GM12878 (cell line): ENCODE results near the gene BPIFB3. TPM values are rescaled to one million over a fixed set of nuclear protein-coding genes. Genes with fewer than 3 reads are reported as not detected.

ENCODE experiments used
- CEBPB ChIP-seq, 2 experiments: fragments of 150-350 bp in 1 of 2; IDR thresholded peaks; 2 replicates each; pipeline ENCODE4 v1.6.1; 2012 to 2014; ENCODE audit warnings: low read depth in 2 of 2, low read length in 2 of 2, borderline replicate concordance in 1 of 2, inconsistent platforms in 1 of 2
- EGR1 ChIP-seq, 2 experiments: IDR thresholded peaks; 1 replicate in 1 of 2; 2 replicates in 1 of 2; pipeline ENCODE4 v1.6.1; 2011 to 2012; ENCODE audit warnings: low read depth in 2 of 2, low read length in 2 of 2, borderline replicate concordance in 1 of 2, mild to moderate bottlenecking in 1 of 2, moderate library complexity in 1 of 2
- HCFC1 ChIP-seq: fragments of 150-350 bp; IDR thresholded peaks from 2 replicates; pipeline ENCODE4 v1.6.1; 2014; ENCODE audit warnings: low read length
- MEF2A ChIP-seq: IDR thresholded peaks from 2 replicates; pipeline ENCODE4 v1.6.1; 2011; ENCODE audit warnings: low read depth, mild to moderate bottlenecking, low read length, moderate library complexity; ENCODE audit not compliant: insufficient read depth
- NFYA ChIP-seq: IDR thresholded peaks from 2 replicates; pipeline ENCODE4 v1.6.1; 2011; ENCODE audit warnings: low read depth, mild to moderate bottlenecking, low read length, improper control_type of control experiment, borderline replicate concordance
- NR2F1 ChIP-seq: fragments of 450-650 bp; conservative IDR thresholded peaks from 2 replicates; pipeline ENCODE4 v1.6.1; 2017; ENCODE audit warnings: mild to moderate bottlenecking
- SMARCA5 ChIP-seq: fragments of 450-650 bp; IDR thresholded peaks from 2 replicates; pipeline ENCODE4 v1.6.1; 2017; ENCODE audit warnings: mild to moderate bottlenecking
- TARDBP ChIP-seq: IDR thresholded peaks from 2 replicates; pipeline ENCODE4 v1.6.1; 2016; ENCODE audit warnings: borderline replicate concordance
- WRNIP1 ChIP-seq: IDR thresholded peaks from 2 replicates; pipeline ENCODE4 v1.6.1; 2011; ENCODE audit warnings: low read depth, low read length, improper control_type of control experiment, borderline replicate concordance
- polyA plus RNA-seq, 11 experiments: library from polyadenylated mRNA; depleted of rRNA in 4 of 11; unstranded in 6 of 11; stranded (reverse) in 5 of 11; fragments of >200 nt; fragmentation: Nextera tagmentation in 4 of 11; fragmentation: Illumina TruSeq in 1 of 11; extraction: Ambion mirVana in 4 of 11; extraction: Trizol in 1 of 11; gene quantifications; 1 replicate in 1 of 11; 2 replicates in 10 of 11; pipeline versions ENCODE4 v1.2.1 to v1.2.3, GENCODE V29; 2011 to 2016; ENCODE audit warnings: inconsistent platforms in 2 of 11, missing spikeins in 2 of 11, low read depth in 1 of 11
- total RNA-seq, 4 experiments: library from RNA; depleted of rRNA in 3 of 4; stranded (reverse); fragments of >200 nt in 3 of 4; fragmentation: Illumina TruSeq in 1 of 4; extraction: Trizol in 1 of 4; gene quantifications; 2 replicates each; pipeline versions ENCODE4 v1.2.1 to v1.2.3, GENCODE V29; 2013 to 2021
- TF ChIP-seq, protein P1 (sequence below): fragments of 450-650 bp; IDR thresholded peaks from 2 replicates; pipeline ENCODE4 v1.6.1; 2016; ENCODE audit warnings: mild to moderate bottlenecking, moderate library complexity, borderline replicate concordance
- TF ChIP-seq, protein P2 (sequence below): IDR thresholded peaks from 2 replicates; pipeline ENCODE4 v1.6.1; 2012; ENCODE audit warnings: low read depth, low read length, improper control_type of control experiment

BPIFB3 gene
- total and polyA plus RNA-seq, 10 of the 15 experiments (the other 5 are each of a cell fraction or from before 2014, with no cell fraction given): not detected

DNA sequence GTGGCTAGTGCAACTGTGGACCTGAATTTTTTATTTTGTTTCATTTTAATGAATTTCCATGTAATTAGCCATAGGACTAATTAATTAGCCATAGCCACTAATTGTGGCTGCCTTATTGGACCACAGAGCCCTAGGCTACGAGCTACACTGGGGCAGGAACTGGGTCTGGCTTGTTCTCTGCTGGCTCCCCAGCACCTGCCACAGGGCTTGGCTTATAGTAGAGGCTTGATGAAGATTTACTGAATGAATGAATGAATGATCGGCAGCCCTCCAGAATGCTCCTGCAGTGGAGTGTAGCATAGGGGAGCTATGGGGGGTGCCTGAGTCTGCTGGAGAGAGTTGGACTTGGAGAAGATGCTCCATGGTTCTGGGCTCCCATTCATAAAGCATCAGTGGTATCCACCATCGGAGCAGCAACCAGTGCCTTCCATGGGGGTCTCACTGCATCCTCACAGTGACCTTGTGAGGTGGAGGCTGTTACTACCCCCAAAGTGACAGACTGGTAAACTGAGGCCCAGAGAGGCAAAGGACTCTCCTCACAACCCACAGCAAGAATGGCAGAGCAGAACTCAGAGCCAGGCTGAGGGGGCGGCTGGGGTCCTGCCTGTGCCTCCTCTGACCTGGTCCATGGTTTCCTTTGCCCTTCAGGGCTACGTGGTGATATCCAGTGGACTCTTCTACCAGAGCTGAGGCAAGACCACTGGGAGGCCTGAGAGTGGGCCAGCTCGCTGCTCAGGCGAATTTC, 30.8 kb upstream of the BPIFB3 start (continued):
- TF ChIP-seq, protein P1, sequence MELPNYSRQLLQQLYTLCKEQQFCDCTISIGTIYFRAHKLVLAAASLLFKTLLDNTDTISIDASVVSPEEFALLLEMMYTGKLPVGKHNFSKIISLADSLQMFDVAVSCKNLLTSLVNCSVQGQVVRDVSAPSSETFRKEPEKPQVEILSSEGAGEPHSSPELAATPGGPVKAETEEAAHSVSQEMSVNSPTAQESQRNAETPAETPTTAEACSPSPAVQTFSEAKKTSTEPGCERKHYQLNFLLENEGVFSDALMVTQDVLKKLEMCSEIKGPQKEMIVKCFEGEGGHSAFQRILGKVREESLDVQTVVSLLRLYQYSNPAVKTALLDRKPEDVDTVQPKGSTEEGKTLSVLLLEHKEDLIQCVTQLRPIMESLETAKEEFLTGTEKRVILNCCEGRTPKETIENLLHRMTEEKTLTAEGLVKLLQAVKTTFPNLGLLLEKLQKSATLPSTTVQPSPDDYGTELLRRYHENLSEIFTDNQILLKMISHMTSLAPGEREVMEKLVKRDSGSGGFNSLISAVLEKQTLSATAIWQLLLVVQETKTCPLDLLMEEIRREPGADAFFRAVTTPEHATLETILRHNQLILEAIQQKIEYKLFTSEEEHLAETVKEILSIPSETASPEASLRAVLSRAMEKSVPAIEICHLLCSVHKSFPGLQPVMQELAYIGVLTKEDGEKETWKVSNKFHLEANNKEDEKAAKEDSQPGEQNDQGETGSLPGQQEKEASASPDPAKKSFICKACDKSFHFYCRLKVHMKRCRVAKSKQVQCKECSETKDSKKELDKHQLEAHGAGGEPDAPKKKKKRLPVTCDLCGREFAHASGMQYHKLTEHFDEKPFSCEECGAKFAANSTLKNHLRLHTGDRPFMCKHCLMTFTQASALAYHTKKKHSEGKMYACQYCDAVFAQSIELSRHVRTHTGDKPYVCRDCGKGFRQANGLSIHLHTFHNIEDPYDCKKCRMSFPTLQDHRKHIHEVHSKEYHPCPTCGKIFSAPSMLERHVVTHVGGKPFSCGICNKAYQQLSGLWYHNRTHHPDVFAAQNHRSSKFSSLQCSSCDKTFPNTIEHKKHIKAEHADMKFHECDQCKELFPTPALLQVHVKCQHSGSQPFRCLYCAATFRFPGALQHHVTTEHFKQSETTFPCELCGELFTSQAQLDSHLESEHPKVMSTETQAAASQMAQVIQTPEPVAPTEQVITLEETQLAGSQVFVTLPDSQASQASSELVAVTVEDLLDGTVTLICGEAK: no peak
- no peak for TF ChIP-seq TARDBP
- no peak for TF ChIP-seq MEF2A
- TF ChIP-seq NFYA: no peak
- no peak for TF ChIP-seq CEBPB (IDR thresholded peaks at IDR 0.05; ENCODE audit: borderline replicate concordance in 1 of 2, low read depth in 2 of 2, low read length in 2 of 2)
- no peak for TF ChIP-seq SMARCA5
- no peak for TF ChIP-seq WRNIP1
- no peak for TF ChIP-seq HCFC1
- TF ChIP-seq NR2F1: no peak
- TF ChIP-seq, protein P2, sequence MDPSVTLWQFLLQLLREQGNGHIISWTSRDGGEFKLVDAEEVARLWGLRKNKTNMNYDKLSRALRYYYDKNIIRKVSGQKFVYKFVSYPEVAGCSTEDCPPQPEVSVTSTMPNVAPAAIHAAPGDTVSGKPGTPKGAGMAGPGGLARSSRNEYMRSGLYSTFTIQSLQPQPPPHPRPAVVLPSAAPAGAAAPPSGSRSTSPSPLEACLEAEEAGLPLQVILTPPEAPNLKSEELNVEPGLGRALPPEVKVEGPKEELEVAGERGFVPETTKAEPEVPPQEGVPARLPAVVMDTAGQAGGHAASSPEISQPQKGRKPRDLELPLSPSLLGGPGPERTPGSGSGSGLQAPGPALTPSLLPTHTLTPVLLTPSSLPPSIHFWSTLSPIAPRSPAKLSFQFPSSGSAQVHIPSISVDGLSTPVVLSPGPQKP: no peak
- TF ChIP-seq EGR1 (IDR thresholded peaks at IDR 0.05; ENCODE audit: borderline replicate concordance in 1 of 2, low read depth in 2 of 2, low read length in 2 of 2): no peak
